Panc1 (cell line): ENCODE measurements around the gene CCDC110. TPM values are rescaled to one million over a fixed set of nuclear protein-coding genes. Genes with fewer than 3 reads are reported as not detected.

Experiments
- ATAC-seq: fragments of 200-7000 bp; cut with Tn5 transposase; 2 replicates; pipeline ENCODE4 v1.9.1; 2020; ENCODE audit warnings: mild to moderate bottlenecking, moderate library complexity
- BruUV-seq: library from RNA; stranded (reverse); fragments of 400-500 nt; replicated peaks from 2 replicates; lab custom pipeline; 2021; lab: Mats Ljungman, UMichigan
- CTCF ChIA-PET: fragments of 300-600 bp; sonication (Branson Sonifier 250); formaldehyde crosslinking; loops from one replicate; lab custom pipeline; 2022; ENCODE audit warnings: antibody characterized with exemption; lab: Charles Lee
- POLR2A ChIA-PET: fragments of 300-600 bp; sonication (Branson Sonifier 250); formaldehyde crosslinking; loops from one replicate; lab custom pipeline; 2022; ENCODE audit warnings: antibody characterized with exemption; lab: Charles Lee
- DNase-seq: peaks from one replicate; pipeline ENCODE4 v3.0.0-alpha.2; 2010; ENCODE audit warnings: low read depth, low spot score
- H3K27ac ChIP-seq: 2 replicates; pipeline ENCODE4 v1.5.1; 2011; ENCODE audit warnings: mild to moderate bottlenecking, low read length, inconsistent platforms
- H3K27me3 ChIP-seq: fragments of 200-500 bp; sonication (Bioruptor generic); 2 replicates; pipeline ENCODE4 v1.6.0; 2014; ENCODE audit warnings: low read length, inconsistent platforms; ENCODE audit not compliant: control insufficient read depth, insufficient read depth
- H3K36me3 ChIP-seq: fragments of 200-500 bp; sonication (Bioruptor generic); 2 replicates; pipeline ENCODE4 v1.5.1; 2014; ENCODE audit warnings: inconsistent platforms, mild to moderate bottlenecking, low read length, moderate library complexity; ENCODE audit not compliant: control insufficient read depth, insufficient read depth
- H3K4me1 ChIP-seq: 2 replicates; pipeline ENCODE4 v1.5.1; 2011; ENCODE audit warnings: inconsistent platforms, mild to moderate bottlenecking, low read length, moderate library complexity; ENCODE audit not compliant: control insufficient read depth, insufficient read depth
- H3K4me3 ChIP-seq, 2 experiments: 2 replicates each; pipeline ENCODE4 v1.5.1; 2011 to 2012; ENCODE audit warnings: low read depth in 2 of 2, low read length in 2 of 2, mild to moderate bottlenecking in 2 of 2, inconsistent platforms in 1 of 2, moderate library complexity in 1 of 2
- H3K9me3 ChIP-seq: fragments of 200-500 bp; sonication (Bioruptor generic); 2 replicates; pipeline ENCODE4 v1.5.1; 2014; ENCODE audit warnings: low read depth, mild to moderate bottlenecking, inconsistent platforms, low read length, moderate library complexity; ENCODE audit not compliant: control insufficient read depth, insufficient read depth
- POLR2AphosphoS5 ChIP-seq: IDR thresholded peaks from 2 replicates; pipeline ENCODE4 v1.6.1; 2012; ENCODE audit warnings: mild to moderate bottlenecking, low read depth, low read length, moderate library complexity
- SIN3A ChIP-seq: IDR thresholded peaks from 2 replicates; pipeline ENCODE4 v1.6.1; 2012; ENCODE audit warnings: low read depth, mild to moderate bottlenecking, low read length, moderate library complexity, borderline replicate concordance; ENCODE audit not compliant: insufficient read depth
- TCF7L2 ChIP-seq: IDR thresholded peaks from 2 replicates; pipeline ENCODE4 v1.6.1; 2011; ENCODE audit warnings: mild to moderate bottlenecking, low read depth, low read length, inconsistent platforms
- in situ Hi-C: cut with HindIII; loops from 2 replicates; pipeline ENCODE4 v1.10.0; 2016; ENCODE audit warnings: low sequenced_read_pairs, low pct_unique_long_range_greater_than_20kb
- intact Hi-C: fragments of 100-400 bp; cut with micrococcal nuclease; formaldehyde crosslinking; loops from one replicate; pipeline ENCODE4 v1.10.0; 2022; ENCODE audit not compliant: unreplicated experiment
- total RNA-seq: library from RNA; stranded (reverse); gene quantifications from one replicate; pipeline ENCODE4 v1.2.1, GENCODE V29; 2021; ENCODE audit not compliant: unreplicated experiment
- TF ChIP-seq, protein P1 (sequence below), 2 experiments: IDR thresholded peaks; 2 replicates each; pipeline ENCODE4 v1.6.1; 2011 to 2012; ENCODE audit warnings: low read depth in 2 of 2, control low read depth in 1 of 2, low read length in 1 of 2, mild to moderate bottlenecking in 1 of 2, moderate library complexity in 1 of 2; ENCODE audit not compliant: insufficient read depth in 1 of 2
- TF ChIP-seq, protein P2 (sequence below): fragments of 450-650 bp; IDR thresholded peaks from 2 replicates; pipeline ENCODE4 v1.5.1; 2017; ENCODE audit warnings: mild to moderate bottlenecking

CCDC110 gene
- total RNA-seq, 1 experiment from 2014 or later, result 0.05 TPM

DNA sequence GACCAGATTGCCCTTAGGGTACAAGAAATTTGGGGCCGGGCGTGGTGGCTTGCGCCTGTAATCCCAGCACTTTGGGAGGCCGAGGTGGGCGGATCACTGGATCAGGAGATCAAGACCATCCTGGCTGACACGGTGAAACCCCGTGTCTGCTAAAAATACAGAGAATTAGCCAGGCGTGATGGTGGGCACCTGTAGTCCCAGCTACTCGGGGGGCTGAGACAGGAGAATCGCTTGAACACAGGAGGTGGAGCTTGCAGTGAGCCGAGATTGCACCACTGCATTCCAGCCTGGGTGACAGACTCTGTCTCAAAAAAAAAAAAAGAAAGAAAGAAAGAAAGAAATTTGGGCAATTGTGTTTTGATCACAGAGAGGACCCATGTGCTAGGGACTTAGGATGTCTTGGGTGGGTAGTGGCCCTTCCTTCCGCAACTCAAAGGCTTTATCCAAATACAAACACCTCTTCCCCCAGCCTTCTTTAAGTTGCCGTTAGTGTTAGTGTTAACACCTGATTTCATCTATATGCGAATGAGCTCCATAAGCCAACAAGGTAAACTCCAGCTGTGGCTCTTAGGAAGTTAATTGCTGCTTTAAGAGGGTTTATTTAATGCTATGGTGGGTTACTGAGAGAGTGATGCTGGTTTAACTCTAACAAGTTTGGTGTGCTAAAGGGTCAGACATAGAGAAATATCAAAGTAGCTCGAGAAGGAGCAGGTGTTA, 8.6 kb upstream of the CCDC110 start:
- in situ Hi-C loops, result no loop called here
- no TSS peak for BruUV-seq

DNA sequence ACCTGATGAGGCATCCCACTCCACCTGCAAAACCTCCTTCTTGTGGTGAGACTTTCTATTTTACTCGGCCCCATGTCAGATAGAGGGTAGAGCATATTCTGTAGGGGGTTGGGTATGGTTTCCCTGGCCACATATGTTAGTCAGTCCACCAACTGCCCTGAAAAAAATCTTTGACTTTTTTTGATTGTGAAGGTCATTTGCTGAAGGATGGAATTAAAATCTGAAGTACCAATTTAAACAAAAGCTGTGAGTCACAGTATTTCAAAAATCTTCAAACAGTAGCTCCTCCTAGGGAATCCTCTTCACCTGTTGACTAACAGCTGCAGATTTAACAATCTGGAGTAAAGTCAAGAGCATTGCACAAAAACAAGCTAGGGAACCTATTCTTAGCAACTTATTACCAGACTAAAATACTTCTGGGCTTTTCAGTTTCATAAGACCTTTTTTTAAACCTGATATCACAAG, 8.0 kb upstream of the CCDC110 start:
- BruUV-seq, result no TSS peak
- TF ChIP-seq, protein P1, sequence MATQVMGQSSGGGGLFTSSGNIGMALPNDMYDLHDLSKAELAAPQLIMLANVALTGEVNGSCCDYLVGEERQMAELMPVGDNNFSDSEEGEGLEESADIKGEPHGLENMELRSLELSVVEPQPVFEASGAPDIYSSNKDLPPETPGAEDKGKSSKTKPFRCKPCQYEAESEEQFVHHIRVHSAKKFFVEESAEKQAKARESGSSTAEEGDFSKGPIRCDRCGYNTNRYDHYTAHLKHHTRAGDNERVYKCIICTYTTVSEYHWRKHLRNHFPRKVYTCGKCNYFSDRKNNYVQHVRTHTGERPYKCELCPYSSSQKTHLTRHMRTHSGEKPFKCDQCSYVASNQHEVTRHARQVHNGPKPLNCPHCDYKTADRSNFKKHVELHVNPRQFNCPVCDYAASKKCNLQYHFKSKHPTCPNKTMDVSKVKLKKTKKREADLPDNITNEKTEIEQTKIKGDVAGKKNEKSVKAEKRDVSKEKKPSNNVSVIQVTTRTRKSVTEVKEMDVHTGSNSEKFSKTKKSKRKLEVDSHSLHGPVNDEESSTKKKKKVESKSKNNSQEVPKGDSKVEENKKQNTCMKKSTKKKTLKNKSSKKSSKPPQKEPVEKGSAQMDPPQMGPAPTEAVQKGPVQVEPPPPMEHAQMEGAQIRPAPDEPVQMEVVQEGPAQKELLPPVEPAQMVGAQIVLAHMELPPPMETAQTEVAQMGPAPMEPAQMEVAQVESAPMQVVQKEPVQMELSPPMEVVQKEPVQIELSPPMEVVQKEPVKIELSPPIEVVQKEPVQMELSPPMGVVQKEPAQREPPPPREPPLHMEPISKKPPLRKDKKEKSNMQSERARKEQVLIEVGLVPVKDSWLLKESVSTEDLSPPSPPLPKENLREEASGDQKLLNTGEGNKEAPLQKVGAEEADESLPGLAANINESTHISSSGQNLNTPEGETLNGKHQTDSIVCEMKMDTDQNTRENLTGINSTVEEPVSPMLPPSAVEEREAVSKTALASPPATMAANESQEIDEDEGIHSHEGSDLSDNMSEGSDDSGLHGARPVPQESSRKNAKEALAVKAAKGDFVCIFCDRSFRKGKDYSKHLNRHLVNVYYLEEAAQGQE (IDR thresholded peaks at IDR 0.05; ENCODE audit: insufficient read depth in 1 of 2, low read depth in 2 of 2, low read length in 1 of 2), result no peak
- TF ChIP-seq, protein P2, sequence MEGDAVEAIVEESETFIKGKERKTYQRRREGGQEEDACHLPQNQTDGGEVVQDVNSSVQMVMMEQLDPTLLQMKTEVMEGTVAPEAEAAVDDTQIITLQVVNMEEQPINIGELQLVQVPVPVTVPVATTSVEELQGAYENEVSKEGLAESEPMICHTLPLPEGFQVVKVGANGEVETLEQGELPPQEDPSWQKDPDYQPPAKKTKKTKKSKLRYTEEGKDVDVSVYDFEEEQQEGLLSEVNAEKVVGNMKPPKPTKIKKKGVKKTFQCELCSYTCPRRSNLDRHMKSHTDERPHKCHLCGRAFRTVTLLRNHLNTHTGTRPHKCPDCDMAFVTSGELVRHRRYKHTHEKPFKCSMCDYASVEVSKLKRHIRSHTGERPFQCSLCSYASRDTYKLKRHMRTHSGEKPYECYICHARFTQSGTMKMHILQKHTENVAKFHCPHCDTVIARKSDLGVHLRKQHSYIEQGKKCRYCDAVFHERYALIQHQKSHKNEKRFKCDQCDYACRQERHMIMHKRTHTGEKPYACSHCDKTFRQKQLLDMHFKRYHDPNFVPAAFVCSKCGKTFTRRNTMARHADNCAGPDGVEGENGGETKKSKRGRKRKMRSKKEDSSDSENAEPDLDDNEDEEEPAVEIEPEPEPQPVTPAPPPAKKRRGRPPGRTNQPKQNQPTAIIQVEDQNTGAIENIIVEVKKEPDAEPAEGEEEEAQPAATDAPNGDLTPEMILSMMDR, result no peak
- TF ChIP-seq SIN3A (no peak), POLR2AphosphoS5 (no peak), TCF7L2 (no peak)
- POLR2A ChIA-PET, result interaction anchor here (0.7 kb wide), 1 partner anchor 125 kb away, joined by 8 read pairs; no protein-coding TSS in a partner anchor
- H3K4me3 ChIP-seq, result no peak overlapping the region
- H3K9me3 ChIP-seq, result no peaks in the 10 kb centered on the region
- ATAC-seq, result no peak
- H3K4me1 ChIP-seq, result no peaks in the 10 kb centered on the region
- H3K27ac ChIP-seq, result no peak overlapping the region
- DNase-seq, result no peak
- intact Hi-C loops, result no loop called here
- H3K27me3 ChIP-seq, result 0 out of 2 replicates have a peak, but pooled peaks cover 2% of the 10 kb centered on the region
- no peaks in the 10 kb centered on the region for H3K36me3 ChIP-seq
- CTCF ChIA-PET, result no interaction called here
- in situ Hi-C loops, result no loop called here

More for the DNA sequence above, 8.6 kb upstream of the CCDC110 start:
- POLR2A ChIA-PET, result interaction anchor here (0.7 kb wide), 1 partner anchor 124 kb away, joined by 8 read pairs; no protein-coding TSS in a partner anchor
- Histone ChIP-seq H3K36me3 (no peaks in the 10 kb centered on the region), H3K27ac (no peak overlapping the region), H3K4me3 (no peak overlapping the region), H3K27me3 (0 out of 2 replicates have a peak, but pooled peaks cover 2% of the 10 kb centered on the region), H3K9me3 (no peaks in the 10 kb centered on the region), H3K4me1 (no peaks in the 10 kb centered on the region)
- ATAC-seq (no peak), DNase-seq (no peak)
- intact Hi-C loops, result no loop called here
- TF ChIP-seq, protein P1 (IDR thresholded peaks at IDR 0.05; ENCODE audit: insufficient read depth in 1 of 2, low read depth in 2 of 2, low read length in 1 of 2), result no peak
- TF ChIP-seq TCF7L2 (no peak), POLR2AphosphoS5 (no peak), SIN3A (no peak)
- TF ChIP-seq, protein P2, result no peak
- CTCF ChIA-PET, result no interaction called here
